ENCODE results near the gene RAPGEF1. TPM values are rescaled to one million over a fixed set of nuclear protein-coding genes. Genes with fewer than 3 reads are reported as not detected.

Gene RAPGEF1
- total and polyA plus RNA-seq, 12 donors: 39.6 to 135 (median 111) TPM

GRCh38 chr9:131714821-131715220 lies 25.1 kb downstream of the RAPGEF1 start:
- intact Hi-C loops (cut with DNase I): loop anchor here in 2 of 10 donors (5.0 kb wide), 1 partner anchor 38 kb away; no protein-coding TSS in a partner anchor
- TF ChIP-seq CTCF (IDR thresholded peaks at IDR 0.05): no peak
- ATAC-seq (no peak), DNase-seq (no peak)
- Histone ChIP-seq H3K4me1 (peaks cover 9 to 100% (median 86%) of the 10 kb centered on the region in 9 donors), H3K27ac (peak overlapping the region; percentile 72 to 91 (median 78)), H3K4me3 (no peak overlapping the region), H3K27me3 (no peaks in the 10 kb centered on the region), H3K36me3 (peaks cover 0 to 17% (median 0%) of the 10 kb centered on the region in 9 donors), H3K9me3 (no peaks in the 10 kb centered on the region)
- 70% methylated on average over 9 of the region's 9 CpGs for WGBS, 2 donors

GRCh38 chr9:131714161-131714646 lies 25.7 kb downstream of the RAPGEF1 start:
- intact Hi-C loops (cut with DNase I): loop anchor here in 2 of 10 donors (5.0 kb wide), 1 partner anchor 37 kb away; no protein-coding TSS in a partner anchor
- TF ChIP-seq CTCF (IDR thresholded peaks at IDR 0.05): no peak
- ATAC-seq (peak; percentile 70 to 90 (median 84)), DNase-seq (peak; percentile 48 to 79)
- peak overlapping the region; percentile 72 to 91 (median 80) for H3K27ac ChIP-seq
- H3K9me3 ChIP-seq: no peaks in the 10 kb centered on the region
- peaks cover 9 to 100% (median 86%) of the 10 kb centered on the region in 9 donors for H3K4me1 ChIP-seq
- no peaks in the 10 kb centered on the region for H3K27me3 ChIP-seq
- H3K36me3 ChIP-seq: peaks cover 0 to 17% (median 0%) of the 10 kb centered on the region in 9 donors
- H3K4me3 ChIP-seq: no peak overlapping the region
- 57 to 69% methylated on average over 10 of the region's 10 CpGs for WGBS, 2 donors

GRCh38 chr9:131713016-131713415 lies 26.9 kb downstream of the RAPGEF1 start:
- Histone ChIP-seq H3K4me3 (no peak overlapping the region), H3K4me1 (peaks cover 15 to 100% (median 86%) of the 10 kb centered on the region in 9 donors), H3K36me3 (peaks cover 0 to 13% (median 0%) of the 10 kb centered on the region in 9 donors), H3K27me3 (no peaks in the 10 kb centered on the region), H3K9me3 (no peaks in the 10 kb centered on the region), H3K27ac (peak overlapping the region; percentile 69 to 91 (median 80))
- intact Hi-C loops (cut with DNase I): loop anchor here in 2 of 10 donors (5.0 kb wide), 1 partner anchor 36 kb away; no protein-coding TSS in a partner anchor
- DNase-seq (no peak), ATAC-seq (no peak)
- 85 to 88% methylated on average over 8 of the region's 8 CpGs for WGBS, 2 donors
- TF ChIP-seq CTCF (IDR thresholded peaks at IDR 0.05): no peak

GRCh38 chr9:131712151-131712716 lies 27.6 kb downstream of the RAPGEF1 start:
- intact Hi-C loops (cut with DNase I): loop anchor here in 2 of 10 donors (5.0 kb wide), 1 partner anchor 35 kb away; no protein-coding TSS in a partner anchor
- H3K4me1 ChIP-seq: peaks cover 16 to 100% (median 86%) of the 10 kb centered on the region in 9 donors
- H3K4me3 ChIP-seq: no peak overlapping the region
- ATAC-seq: no peak
- H3K36me3 ChIP-seq: peaks cover 0 to 12% (median 0%) of the 10 kb centered on the region in 9 donors
- H3K27ac ChIP-seq: peak overlapping the region; percentile 69 to 91 (median 80)
- WGBS, 2 donors: 83 to 86% methylated on average over 10 of the region's 10 CpGs
- no peak for DNase-seq
- no peaks in the 10 kb centered on the region for H3K27me3 ChIP-seq
- no peak for TF ChIP-seq CTCF (IDR thresholded peaks at IDR 0.05)
- no peaks in the 10 kb centered on the region for H3K9me3 ChIP-seq
